OCI-LY1 (cell line): ENCODE data around the gene SMC3.

Source experiments
- H2AFZ ChIP-seq: fragments of 200-600 bp; sonication (generic), shearing (Covaris generic); 2 replicates; pipeline ENCODE4 v1.6.0; 2014; ENCODE audit warnings: antibody characterized with exemption, mild to moderate bottlenecking, low read length
- H3F3A ChIP-seq: fragments of 200-600 bp; sonication (generic), shearing (Covaris generic); 2 replicates; pipeline ENCODE4 v1.6.0; 2014; ENCODE audit warnings: mild to moderate bottlenecking, antibody characterized with exemption, low read length, moderate library complexity; ENCODE audit not compliant: insufficient read depth
- H3K27ac ChIP-seq: fragments of 200-600 bp; sonication (generic); 2 replicates; pipeline ENCODE4 v1.5.1; 2014; ENCODE audit warnings: low read length, mixed run types, mild to moderate bottlenecking, low read depth; ENCODE audit not compliant: poor library complexity, severe bottlenecking
- H3K27me3 ChIP-seq: fragments of 200-600 bp; sonication (generic); 2 replicates; pipeline ENCODE4 v1.6.0; 2014; ENCODE audit warnings: antibody characterized with exemption, mild to moderate bottlenecking, low read length, moderate library complexity; ENCODE audit not compliant: insufficient read depth
- H3K36me3 ChIP-seq: fragments of 200-600 bp; sonication (generic); 2 replicates; pipeline ENCODE4 v1.6.1; 2014; ENCODE audit warnings: mild to moderate bottlenecking, antibody characterized with exemption, low read length, moderate library complexity, mixed read lengths; ENCODE audit not compliant: insufficient read depth
- H3K4me1 ChIP-seq: fragments of 200-600 bp; sonication (generic); 2 replicates; pipeline ENCODE4 v1.5.1; 2014; ENCODE audit warnings: mild to moderate bottlenecking, low read length, moderate library complexity; ENCODE audit not compliant: insufficient read depth, severe bottlenecking
- H3K4me2 ChIP-seq: fragments of 200-600 bp; sonication (generic), shearing (Covaris generic); 2 replicates; pipeline ENCODE4 v1.6.1; 2014; ENCODE audit warnings: low read length
- H3K4me3 ChIP-seq: fragments of 200-600 bp; sonication (generic); 2 replicates; pipeline ENCODE4 v1.5.1; 2014; ENCODE audit warnings: low read length, low read depth, mild to moderate bottlenecking, mixed read lengths; ENCODE audit not compliant: poor library complexity, severe bottlenecking
- H3K79me2 ChIP-seq: fragments of 200-600 bp; shearing (Covaris generic); 2 replicates; pipeline ENCODE4 v1.6.1; 2016; ENCODE audit warnings: mixed run types, low read length, mixed read lengths; ENCODE audit not compliant: insufficient read depth
- H3K9ac ChIP-seq: fragments of 200-600 bp; sonication (generic), shearing (Covaris generic); 2 replicates; pipeline ENCODE4 v1.6.1; 2014; ENCODE audit warnings: mild to moderate bottlenecking, low read length, mixed read lengths
- H3K9me2 ChIP-seq: fragments of 200-600 bp; sonication (generic), shearing (Covaris generic); 2 replicates; pipeline ENCODE4 v1.6.1; 2014; ENCODE audit warnings: low read depth, mild to moderate bottlenecking, low read length, mixed read lengths
- H3K9me3 ChIP-seq: fragments of 200-600 bp; shearing (Covaris generic); 2 replicates; pipeline ENCODE4 v1.6.1; 2014; ENCODE audit warnings: low read length, mixed read lengths
- H4K20me1 ChIP-seq: fragments of 200-600 bp; sonication (generic), shearing (Covaris generic); 2 replicates; pipeline ENCODE4 v1.6.0; 2016; ENCODE audit warnings: mild to moderate bottlenecking, low read length; ENCODE audit not compliant: insufficient read depth
- EZH2 ChIP-seq: fragments of 200-600 bp; sonication (generic), shearing (Covaris generic); IDR thresholded peaks from 2 replicates; pipeline ENCODE4 v1.8.0; 2017; ENCODE audit warnings: borderline replicate concordance, mixed run types, mild to moderate bottlenecking, antibody characterized with exemption, low read length, moderate library complexity, mixed read lengths
- TF ChIP-seq, protein P1 (sequence below): fragments of 200-600 bp; sonication (generic), shearing (Covaris generic); IDR thresholded peaks from 2 replicates; pipeline ENCODE4 v1.5.1; 2017; ENCODE audit warnings: mild to moderate bottlenecking, antibody characterized with exemption, low read length, moderate library complexity, mixed read lengths

Gene SMC3

DNA sequence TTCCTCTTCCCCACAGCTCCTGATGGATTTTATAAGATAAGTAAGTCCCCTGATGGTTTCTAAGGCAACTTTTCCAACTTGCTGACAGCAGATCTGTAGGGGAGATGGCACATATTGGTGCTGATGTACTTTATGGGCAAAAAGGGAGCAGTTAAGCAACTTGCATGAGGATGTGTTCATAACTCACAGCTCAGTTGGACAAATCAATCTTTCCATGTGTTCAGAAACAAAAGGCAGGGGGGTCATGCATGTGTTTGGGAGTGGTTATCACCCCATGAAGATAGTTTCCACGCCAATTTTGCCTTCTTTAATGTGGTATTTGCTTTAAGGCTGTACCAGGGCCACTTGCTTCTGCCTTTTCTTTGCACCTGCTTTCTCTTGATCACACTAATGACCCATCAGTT is 82.8 kb downstream of the SMC3 start:
- Histone ChIP-seq H3F3A (peaks cover 7% of the 10 kb centered on the region; the same call in 1 of the 2 replicates), H3K36me3 (no peaks in the 10 kb centered on the region), H4K20me1 (no peaks in the 10 kb centered on the region), H3K27me3 (no peaks in the 10 kb centered on the region), H3K9me2 (no peaks in the 10 kb centered on the region), H3K79me2 (0 out of 2 replicates have a peak, but pooled peaks cover 3% of the 10 kb centered on the region), H3K9me3 (no peaks in the 10 kb centered on the region), H2AFZ (no peak overlapping the region), H3K4me1 (peaks cover 94% of the 10 kb centered on the region), H3K4me3 (peak overlapping the region; percentile 34), H3K9ac (peak overlapping the region; percentile 67), H3K4me2 (peak overlapping the region; percentile 64), H3K27ac (peak overlapping the region; percentile 98)
- TF ChIP-seq EZH2 = no peak
- TF ChIP-seq, protein P1, sequence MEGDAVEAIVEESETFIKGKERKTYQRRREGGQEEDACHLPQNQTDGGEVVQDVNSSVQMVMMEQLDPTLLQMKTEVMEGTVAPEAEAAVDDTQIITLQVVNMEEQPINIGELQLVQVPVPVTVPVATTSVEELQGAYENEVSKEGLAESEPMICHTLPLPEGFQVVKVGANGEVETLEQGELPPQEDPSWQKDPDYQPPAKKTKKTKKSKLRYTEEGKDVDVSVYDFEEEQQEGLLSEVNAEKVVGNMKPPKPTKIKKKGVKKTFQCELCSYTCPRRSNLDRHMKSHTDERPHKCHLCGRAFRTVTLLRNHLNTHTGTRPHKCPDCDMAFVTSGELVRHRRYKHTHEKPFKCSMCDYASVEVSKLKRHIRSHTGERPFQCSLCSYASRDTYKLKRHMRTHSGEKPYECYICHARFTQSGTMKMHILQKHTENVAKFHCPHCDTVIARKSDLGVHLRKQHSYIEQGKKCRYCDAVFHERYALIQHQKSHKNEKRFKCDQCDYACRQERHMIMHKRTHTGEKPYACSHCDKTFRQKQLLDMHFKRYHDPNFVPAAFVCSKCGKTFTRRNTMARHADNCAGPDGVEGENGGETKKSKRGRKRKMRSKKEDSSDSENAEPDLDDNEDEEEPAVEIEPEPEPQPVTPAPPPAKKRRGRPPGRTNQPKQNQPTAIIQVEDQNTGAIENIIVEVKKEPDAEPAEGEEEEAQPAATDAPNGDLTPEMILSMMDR = no peak

DNA sequence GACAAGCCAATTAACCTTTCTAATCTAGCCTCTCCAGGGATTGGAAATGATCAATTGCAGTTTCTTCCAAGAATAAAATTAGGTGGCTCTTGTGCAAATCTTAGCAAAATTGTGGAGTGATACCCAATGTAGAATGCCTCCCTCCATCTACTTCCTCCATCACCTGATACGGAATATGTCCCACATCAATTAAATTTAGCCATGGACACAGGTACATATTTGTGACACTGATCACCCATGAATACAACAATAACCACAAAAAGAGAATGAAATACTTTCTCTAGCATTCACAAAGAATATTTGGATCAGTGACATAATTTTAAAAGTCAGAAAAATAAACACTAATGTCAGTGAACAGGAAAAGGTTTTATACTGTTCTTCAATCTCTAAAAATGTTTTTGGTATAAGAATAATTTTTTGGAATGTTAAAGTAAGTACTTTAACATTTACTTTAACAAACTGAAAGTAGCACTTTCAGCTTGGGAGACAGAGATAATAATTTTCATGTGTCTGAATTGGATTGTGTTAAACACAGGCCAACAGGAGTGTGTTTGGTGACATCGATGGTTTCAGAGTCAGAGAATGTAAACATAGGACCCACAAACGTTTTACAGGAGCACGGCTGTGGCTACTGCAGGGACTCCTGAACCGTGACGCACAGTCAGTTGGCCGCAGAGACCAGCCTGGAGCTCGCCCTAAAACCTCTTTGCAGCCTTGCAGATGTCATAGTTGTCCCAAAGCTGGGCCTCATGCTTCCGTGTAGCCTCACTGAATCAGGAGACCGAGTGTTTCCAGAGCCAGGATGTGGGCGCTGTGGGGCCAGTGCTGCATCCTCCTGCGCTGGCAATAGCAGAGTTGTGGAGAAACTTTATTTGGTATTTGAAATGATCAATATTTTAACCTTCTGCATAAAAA is 83.8 kb downstream of the SMC3 start:
- Histone ChIP-seq H3K4me1 (peaks cover 95% of the 10 kb centered on the region), H3F3A (peaks cover 7% of the 10 kb centered on the region; the same call in 1 of the 2 replicates), H3K9me3 (no peaks in the 10 kb centered on the region), H3K4me2 (peak overlapping the region; percentile 64), H3K36me3 (no peaks in the 10 kb centered on the region), H4K20me1 (no peaks in the 10 kb centered on the region), H3K27me3 (no peaks in the 10 kb centered on the region), H3K9me2 (no peaks in the 10 kb centered on the region), H3K9ac (peak overlapping the region; percentile 67), H3K27ac (peak overlapping the region; percentile 98), H3K4me3 (peak overlapping the region; percentile 34), H2AFZ (no peak overlapping the region), H3K79me2 (no peaks in the 10 kb centered on the region)
- no peak for TF ChIP-seq EZH2
- TF ChIP-seq, protein P1 = no peak

DNA sequence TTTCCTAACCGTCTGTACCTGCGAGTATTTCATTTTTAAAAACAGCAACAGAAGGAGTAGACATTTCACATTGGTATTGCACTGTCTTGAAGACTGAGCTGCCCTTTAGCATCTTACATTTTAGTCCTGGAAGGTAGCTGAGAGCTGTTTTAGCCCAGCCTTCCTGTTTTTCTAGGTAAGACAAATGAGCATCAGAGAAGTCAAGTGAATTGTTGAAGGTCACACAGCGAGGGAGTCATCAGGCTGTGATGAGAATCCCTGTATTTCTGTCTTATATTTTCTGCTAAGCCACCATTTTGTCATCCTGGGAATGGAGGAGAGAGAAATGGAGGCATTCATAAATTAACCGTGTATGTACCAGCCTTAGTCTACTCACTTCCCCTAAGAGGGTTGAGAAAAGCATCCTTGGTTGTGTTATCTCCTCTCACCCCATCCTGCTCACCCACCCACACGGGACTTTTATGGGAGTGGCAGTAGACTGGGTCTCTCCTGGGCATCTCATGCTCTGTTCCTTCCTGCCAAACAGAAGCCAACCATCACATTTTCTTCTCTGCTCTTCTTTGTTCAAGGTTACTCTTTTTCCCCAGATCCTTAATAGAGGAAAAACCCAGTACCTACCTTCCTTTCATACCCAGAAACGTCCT is 85.1 kb downstream of the SMC3 start:
- peak overlapping the region; percentile 98 for H3K27ac ChIP-seq
- H3K9me2 ChIP-seq = no peaks in the 10 kb centered on the region
- peaks cover 7% of the 10 kb centered on the region; the same call in 1 of the 2 replicates for H3F3A ChIP-seq
- no peaks in the 10 kb centered on the region for H3K27me3 ChIP-seq
- no peak overlapping the region for H2AFZ ChIP-seq
- TF ChIP-seq, protein P1 = no peak
- TF ChIP-seq EZH2 = no peak
- H3K36me3 ChIP-seq = no peaks in the 10 kb centered on the region
- H3K79me2 ChIP-seq = no peaks in the 10 kb centered on the region
- H3K4me3 ChIP-seq = peak overlapping the region; percentile 9
- H3K9ac ChIP-seq = peak overlapping the region; percentile 67
- H3K4me2 ChIP-seq = peak overlapping the region; percentile 64; the same call in 1 of the 2 replicates
- H3K9me3 ChIP-seq = no peaks in the 10 kb centered on the region
- no peaks in the 10 kb centered on the region for H4K20me1 ChIP-seq
- H3K4me1 ChIP-seq = peaks cover 85% of the 10 kb centered on the region
